ENCODE data around the gene SEMA3E. TPM values are rescaled to one million over a fixed set of nuclear protein-coding genes. Genes with fewer than 3 reads are reported as not detected.
"Not testable (repeated sequence)": the region's sequence is repeated elsewhere in the genome, so short reads cannot be mapped to it uniquely, and the experiment has no call there.

The SEMA3E gene
- total and polyA plus RNA-seq, 8 donors = 0.23 to 2.0 (median 0.97) TPM

- no peak for FAIRE-seq
- DNase-seq = no peak
- no peak overlapping the region for H3K4me3 ChIP-seq
- no peaks in the 10 kb centered on the region for H3K36me3 ChIP-seq
- no peaks in the 10 kb centered on the region for H3K27me3 ChIP-seq
- 90 to 97% methylated on average over 4 of the region's 4 CpGs for WGBS, 2 donors
- no peak for TF ChIP-seq CTCF (IDR thresholded peaks at IDR 0.05)
- H3K9me3 ChIP-seq = no peaks in the 10 kb centered on the region
- no peak for ATAC-seq
- no peaks in the 10 kb centered on the region for H3K4me1 ChIP-seq
- intact Hi-C loops (cut with DNase I) = no loop called here
- H3K27ac ChIP-seq = no peak overlapping the region
Measured at GRCh38 chr7:83467493-83467892, 181.4 kb downstream of the SEMA3E start.

GRCh38 chr7:83466956-83467355 lies 182.0 kb downstream of the SEMA3E start:
- H3K4me3 ChIP-seq = no peak overlapping the region
- 80 to 91% methylated on average over 2 of the region's 2 CpGs for WGBS, 2 donors
- ATAC-seq (no peak), DNase-seq (no peak), FAIRE-seq (no peak)
- H3K27ac ChIP-seq = no peak overlapping the region
- intact Hi-C loops (cut with DNase I) = no loop called here
- H3K36me3 ChIP-seq = no peaks in the 10 kb centered on the region
- no peaks in the 10 kb centered on the region for H3K4me1 ChIP-seq
- H3K27me3 ChIP-seq = no peaks in the 10 kb centered on the region
- no peak for TF ChIP-seq CTCF (IDR thresholded peaks at IDR 0.05)
- H3K9me3 ChIP-seq = no peaks in the 10 kb centered on the region

- TF ChIP-seq CTCF (IDR thresholded peaks at IDR 0.05) = no peak
- ATAC-seq = no peak
- Histone ChIP-seq H3K4me1 (no peaks in the 10 kb centered on the region), H3K4me3 (no peak overlapping the region), H3K36me3 (no peaks in the 10 kb centered on the region), H3K27ac (no peak overlapping the region), H3K27me3 (no peaks in the 10 kb centered on the region), H3K9me3 (no peaks in the 10 kb centered on the region)
- DNase-seq = no peak
- 59 to 81% methylated on average over 4 of the region's 4 CpGs for WGBS, 2 donors
- no peak for FAIRE-seq
- intact Hi-C loops (cut with DNase I) = no loop called here
Measured at GRCh38 chr7:83466187-83466923, 182.6 kb downstream of the SEMA3E start.

GRCh38 chr7:83465643-83466042 lies 183.3 kb downstream of the SEMA3E start:
- no peak for ATAC-seq
- Histone ChIP-seq H3K27ac (no peak overlapping the region), H3K27me3 (no peaks in the 10 kb centered on the region), H3K4me3 (no peak overlapping the region), H3K4me1 (no peaks in the 10 kb centered on the region), H3K9me3 (no peaks in the 10 kb centered on the region), H3K36me3 (no peaks in the 10 kb centered on the region)
- no peak for FAIRE-seq
- DNase-seq = no peak
- intact Hi-C loops (cut with DNase I) = no loop called here
- no peak for TF ChIP-seq CTCF (IDR thresholded peaks at IDR 0.05)
- 83 to 86% methylated on average over 4 of the region's 4 CpGs for WGBS, 2 donors

- FAIRE-seq; intact Hi-C loops (cut with DNase I); H3K4me1 ChIP-seq; H3K9me3 ChIP-seq; H3K4me3 ChIP-seq; H3K36me3 ChIP-seq; H3K27me3 ChIP-seq; DNase-seq; H3K27ac ChIP-seq; ATAC-seq: not testable (repeated sequence)
- WGBS, 2 donors = 72 to 81% methylated on average over 13 to 15 of the region's 15 CpGs
Measured at GRCh38 chr7:83461820-83462219, 187.1 kb downstream of the SEMA3E start.

GRCh38 chr7:83459930-83460653 lies 188.8 kb downstream of the SEMA3E start:
- ATAC-seq; H3K27me3 ChIP-seq; DNase-seq; H3K4me3 ChIP-seq; H3K36me3 ChIP-seq; H3K4me1 ChIP-seq; intact Hi-C loops (cut with DNase I); H3K9me3 ChIP-seq; FAIRE-seq; H3K27ac ChIP-seq: not testable (repeated sequence)
- WGBS, 2 donors = 50 to 67% methylated on average over 17 to 18 of the region's 18 CpGs

- H3K4me3 ChIP-seq; FAIRE-seq; H3K36me3 ChIP-seq; H3K27me3 ChIP-seq; H3K4me1 ChIP-seq; intact Hi-C loops (cut with DNase I); H3K9me3 ChIP-seq; ATAC-seq; DNase-seq; H3K27ac ChIP-seq: not testable (repeated sequence)
- WGBS, 2 donors = 54 to 60% methylated on average over 6 of the region's 6 CpGs
Measured at GRCh38 chr7:83459101-83459929, 189.6 kb downstream of the SEMA3E start.
